ENCODE measurements around the gene TWIST2. TPM values are rescaled to one million over a fixed set of nuclear protein-coding genes. Genes with fewer than 3 reads are reported as not detected.

Gene TWIST2
- total RNA-seq, 2 experiments from 2014 or later, result not detected

- no peak overlapping the region for H3K27ac ChIP-seq (ENCODE audit: low read depth in 1 of 2, low read length in 2 of 2)
- H3K4me1 Mint-ChIP-seq (ENCODE audit: low read depth), result no peaks in the 10 kb centered on the region
- peaks cover 30 to 72% of the 10 kb centered on the region in 2 experiments for H3K27me3 ChIP-seq (ENCODE audit: control insufficient read depth in 1 of 2, insufficient read depth in 2 of 2, low read length in 2 of 2)
- DNase-seq, result no peak
- H3K36me3 ChIP-seq (ENCODE audit: insufficient read depth, low read length), result no peaks in the 10 kb centered on the region
- no peak overlapping the region for H3K4me3 ChIP-seq (ENCODE audit: low read length)
- ChIA-PET CTCF (no interaction called here), POLR2A (no interaction called here)
- peaks cover 66% of the 10 kb centered on the region for H3K27me3 Mint-ChIP-seq
- TF ChIP-seq CTCF (IDR thresholded peaks at IDR 0.05), result no peak
- no peaks in the 10 kb centered on the region for H3K36me3 Mint-ChIP-seq (ENCODE audit: low read depth)
- no peak overlapping the region for H3K27ac Mint-ChIP-seq
- intact Hi-C loops (cut with DNase I, micrococcal nuclease), result no loop called here
- no peak for ATAC-seq (ENCODE audit: poor library complexity)
- H3K9me3 Mint-ChIP-seq, result no peaks in the 10 kb centered on the region
- no peak overlapping the region for H3K4me3 Mint-ChIP-seq
- H3K9me3 ChIP-seq (ENCODE audit: control insufficient read depth in 1 of 2, insufficient read depth in 1 of 2, low read length in 2 of 2), result peaks cover 0 to 13% of the 10 kb centered on the region in 2 experiments
- H3K4me1 ChIP-seq (ENCODE audit: insufficient read depth, low read length), result peaks cover 10% of the 10 kb centered on the region
Observed at GRCh38 chr2:238846378-238846627, 1.6 kb upstream of the TWIST2 start.

GRCh38 chr2:238846628-238847418, 1.1 kb upstream of the TWIST2 start:
- ChIA-PET CTCF (no interaction called here), POLR2A (no interaction called here)
- Mint-ChIP-seq H3K4me1 (ENCODE audit: low read depth) (no peaks in the 10 kb centered on the region), H3K9me3 (no peaks in the 10 kb centered on the region), H3K4me3 (no peak overlapping the region), H3K36me3 (ENCODE audit: low read depth) (no peaks in the 10 kb centered on the region), H3K27ac (no peak overlapping the region), H3K27me3 (peaks cover 69% of the 10 kb centered on the region)
- DNase-seq (no peak), ATAC-seq (ENCODE audit: poor library complexity) (no peak)
- Histone ChIP-seq H3K36me3 (ENCODE audit: insufficient read depth, low read length) (no peaks in the 10 kb centered on the region), H3K27me3 (ENCODE audit: control insufficient read depth in 1 of 2, insufficient read depth in 2 of 2, low read length in 2 of 2) (peaks cover 28 to 74% of the 10 kb centered on the region in 2 experiments), H3K4me3 (ENCODE audit: low read length) (no peak overlapping the region), H3K4me1 (ENCODE audit: insufficient read depth, low read length) (peaks cover 10% of the 10 kb centered on the region), H3K27ac (ENCODE audit: low read depth in 1 of 2, low read length in 2 of 2) (no peak overlapping the region), H3K9me3 (ENCODE audit: control insufficient read depth in 1 of 2, insufficient read depth in 1 of 2, low read length in 2 of 2) (peaks cover 0 to 13% of the 10 kb centered on the region in 2 experiments)
- intact Hi-C loops (cut with DNase I, micrococcal nuclease), result no loop called here
- TF ChIP-seq CTCF (IDR thresholded peaks at IDR 0.05), result no peak

GRCh38 chr2:238847419-238847801, 475 bp upstream of the TWIST2 start:
- peaks cover 27 to 76% of the 10 kb centered on the region in 2 experiments for H3K27me3 ChIP-seq (ENCODE audit: control insufficient read depth in 1 of 2, insufficient read depth in 2 of 2, low read length in 2 of 2)
- TF ChIP-seq CTCF (IDR thresholded peaks at IDR 0.05), result no peak
- H3K9me3 ChIP-seq (ENCODE audit: control insufficient read depth in 1 of 2, insufficient read depth in 1 of 2, low read length in 2 of 2), result peaks cover 0 to 13% of the 10 kb centered on the region in 2 experiments
- CTCF ChIA-PET, result no interaction called here
- peak overlapping the region; percentile 7 for H3K4me3 ChIP-seq (ENCODE audit: low read length)
- no peak overlapping the region for H3K27ac ChIP-seq (ENCODE audit: low read depth in 1 of 2, low read length in 2 of 2)
- no peaks in the 10 kb centered on the region for H3K36me3 ChIP-seq (ENCODE audit: insufficient read depth, low read length)
- no peaks in the 10 kb centered on the region for H3K36me3 Mint-ChIP-seq (ENCODE audit: low read depth)
- DNase-seq (no peak), ATAC-seq (ENCODE audit: poor library complexity) (no peak)
- H3K4me3 Mint-ChIP-seq, result no peak overlapping the region
- H3K4me1 ChIP-seq (ENCODE audit: insufficient read depth, low read length), result peaks cover 10% of the 10 kb centered on the region
- peaks cover 69% of the 10 kb centered on the region for H3K27me3 Mint-ChIP-seq
- no peaks in the 10 kb centered on the region for H3K9me3 Mint-ChIP-seq
- POLR2A ChIA-PET, result no interaction called here
- intact Hi-C loops (cut with DNase I, micrococcal nuclease), result no loop called here
- H3K27ac Mint-ChIP-seq, result no peak overlapping the region
- no peaks in the 10 kb centered on the region for H3K4me1 Mint-ChIP-seq (ENCODE audit: low read depth)
